GM19035 (cell line): ENCODE data around the gene DUOX1.

ENCODE experiments used
- ATAC-seq: cut with Tn5 transposase; IDR thresholded peaks from one replicate; pipeline ENCODE4 v1.9.1; 2021; ENCODE audit not compliant: unreplicated experiment

The DUOX1 gene

GRCh38 chr15:45139770-45140169 is 10.0 kb downstream of the DUOX1 start:
- ATAC-seq: no peak

GRCh38 chr15:45140557-45141250 is 10.9 kb downstream of the DUOX1 start:
- no peak for ATAC-seq

DNA sequence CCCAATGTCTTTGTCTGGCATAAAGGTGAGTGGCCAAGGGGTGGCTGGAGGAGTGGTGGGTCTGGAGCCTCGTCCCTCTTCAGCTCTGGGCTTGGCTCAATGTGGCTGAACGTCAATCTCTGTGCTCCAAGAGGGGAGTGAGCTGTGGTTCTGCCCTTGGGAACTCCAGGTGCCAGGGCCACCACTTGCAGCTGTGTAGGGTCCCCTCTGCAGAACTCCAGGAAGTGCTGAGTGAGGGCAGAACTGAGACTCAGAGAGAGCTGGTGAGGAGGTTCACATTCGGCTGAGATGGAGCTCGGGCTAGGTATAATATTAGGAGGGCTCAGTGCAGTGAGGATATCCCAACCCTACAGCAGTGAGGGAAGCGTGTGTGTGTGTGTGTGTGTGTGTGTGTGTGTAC is 11.6 kb downstream of the DUOX1 start:
- no peak for ATAC-seq

DNA sequence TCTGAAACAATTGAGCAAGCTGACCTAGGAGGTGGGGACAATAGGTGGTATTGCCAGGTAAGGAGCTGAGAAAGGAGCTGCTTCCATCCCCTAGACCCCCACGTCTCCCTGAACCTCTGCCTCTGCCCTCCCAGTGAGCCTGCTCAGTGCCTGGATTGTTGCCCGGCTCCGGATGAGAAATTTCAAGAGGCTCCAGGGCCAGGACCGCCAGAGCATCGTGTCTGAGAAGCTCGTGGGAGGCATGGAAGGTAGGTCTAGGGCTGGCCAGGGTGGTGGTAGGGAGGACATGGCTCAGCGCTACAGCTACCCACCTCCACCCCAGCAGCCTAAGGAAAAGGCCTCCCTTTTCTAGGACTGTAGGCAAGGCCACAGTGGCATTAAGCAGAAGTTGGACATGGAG is 13.3 kb downstream of the DUOX1 start:
- no peak for ATAC-seq

- no peak for ATAC-seq
Observed at GRCh38 chr15:45143946-45144345, 14.2 kb downstream of the DUOX1 start.

DNA sequence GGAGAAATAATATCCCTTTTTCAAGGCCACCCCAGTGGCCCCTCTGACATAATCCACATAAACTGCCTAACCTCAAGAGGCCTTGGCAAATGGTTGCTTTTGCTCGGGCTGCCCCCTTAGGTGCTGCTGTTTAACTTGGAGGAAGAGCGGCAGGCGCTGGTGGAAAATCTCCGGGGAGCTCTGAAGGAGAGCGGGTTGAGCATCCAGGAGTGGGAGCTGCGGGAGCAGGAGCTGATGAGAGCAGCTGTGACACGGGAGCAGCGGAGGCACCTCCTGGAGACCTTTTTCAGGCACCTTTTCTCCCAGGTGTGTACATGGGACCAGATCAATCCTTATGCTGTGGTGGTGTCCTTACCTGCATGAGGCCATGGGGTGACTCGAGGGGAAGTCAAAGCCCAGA is 15.0 kb downstream of the DUOX1 start:
- no peak for ATAC-seq

DNA sequence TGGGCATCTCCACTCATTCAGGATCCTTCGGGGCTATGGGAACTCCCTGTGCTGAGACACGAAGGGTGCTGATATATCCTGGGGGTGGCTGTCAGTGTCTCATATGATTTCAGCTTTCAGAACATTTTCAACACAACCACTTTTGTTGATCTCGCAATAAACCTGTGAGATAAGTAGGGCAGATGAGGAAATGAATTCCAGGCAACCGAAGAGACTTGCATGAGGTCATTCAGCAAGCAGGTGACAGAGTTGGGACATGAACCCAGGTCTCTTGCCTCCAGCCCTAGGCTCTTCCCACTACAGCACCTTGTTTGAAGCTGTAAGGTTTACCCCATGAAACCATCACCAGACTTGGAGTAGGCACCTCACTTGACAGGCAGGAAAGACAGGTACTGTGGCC is 16.6 kb downstream of the DUOX1 start:
- ATAC-seq: no peak

DNA sequence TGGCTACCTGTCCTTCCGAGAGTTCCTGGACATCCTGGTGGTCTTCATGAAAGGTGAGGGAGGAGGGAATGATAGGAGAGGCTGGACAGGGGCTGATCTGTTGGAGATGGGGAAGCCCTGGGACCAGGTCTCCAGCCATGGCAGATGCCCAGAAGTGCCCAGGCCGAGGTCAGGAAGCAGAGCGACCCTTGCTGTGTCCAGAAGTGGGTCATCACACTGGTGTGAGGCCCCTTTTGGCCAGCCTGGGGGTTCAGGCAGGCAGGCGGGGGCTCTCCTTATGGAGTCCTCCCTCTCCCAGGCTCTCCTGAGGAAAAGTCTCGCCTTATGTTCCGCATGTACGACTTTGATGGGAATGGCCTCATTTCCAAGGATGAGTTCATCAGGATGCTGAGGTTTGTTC is 17.8 kb downstream of the DUOX1 start:
- no peak for ATAC-seq

DNA sequence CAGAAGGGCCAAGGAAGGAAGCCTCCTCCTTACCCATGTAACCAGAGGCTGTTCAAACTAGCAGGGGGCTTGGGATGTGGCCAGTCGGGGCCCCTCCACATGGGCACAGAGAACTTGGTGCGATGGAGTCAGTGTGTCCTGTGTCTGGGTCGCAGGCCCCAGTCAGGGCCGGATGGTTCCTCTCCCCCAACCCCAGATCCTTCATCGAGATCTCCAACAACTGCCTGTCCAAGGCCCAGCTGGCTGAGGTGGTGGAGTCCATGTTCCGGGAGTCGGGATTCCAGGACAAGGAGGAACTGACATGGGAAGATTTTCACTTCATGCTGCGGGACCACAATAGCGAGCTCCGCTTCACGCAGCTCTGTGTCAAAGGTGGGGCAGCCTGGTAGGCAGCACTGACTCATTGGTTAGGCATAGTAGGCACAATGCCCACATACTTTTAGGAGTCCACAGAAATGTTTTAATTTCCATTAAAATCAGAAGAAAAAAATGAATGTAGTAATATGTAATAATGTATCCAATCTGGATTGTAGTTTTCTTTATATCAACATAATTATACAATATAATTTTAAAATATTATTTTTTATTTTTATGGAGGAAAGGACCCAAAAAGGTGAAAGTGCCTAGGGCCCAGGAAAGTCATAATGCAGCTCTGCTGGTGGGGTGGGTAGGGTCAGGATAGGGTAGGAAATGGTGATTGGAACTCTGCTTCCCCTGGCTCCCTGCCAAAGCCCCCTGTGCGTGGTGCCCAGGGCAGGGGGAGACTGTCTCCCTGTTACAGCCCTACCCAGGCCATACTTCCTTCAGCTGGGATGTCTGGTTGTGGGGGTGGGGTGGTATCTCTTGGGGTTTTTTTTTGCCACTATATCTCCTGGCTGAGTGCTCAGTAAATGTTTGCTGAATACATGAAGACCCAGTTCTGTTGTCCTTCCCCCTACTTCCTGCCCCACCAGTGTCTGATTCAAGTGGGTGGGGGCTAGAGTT is 18.6 kb downstream of the DUOX1 start:
- no peak for ATAC-seq

DNA sequence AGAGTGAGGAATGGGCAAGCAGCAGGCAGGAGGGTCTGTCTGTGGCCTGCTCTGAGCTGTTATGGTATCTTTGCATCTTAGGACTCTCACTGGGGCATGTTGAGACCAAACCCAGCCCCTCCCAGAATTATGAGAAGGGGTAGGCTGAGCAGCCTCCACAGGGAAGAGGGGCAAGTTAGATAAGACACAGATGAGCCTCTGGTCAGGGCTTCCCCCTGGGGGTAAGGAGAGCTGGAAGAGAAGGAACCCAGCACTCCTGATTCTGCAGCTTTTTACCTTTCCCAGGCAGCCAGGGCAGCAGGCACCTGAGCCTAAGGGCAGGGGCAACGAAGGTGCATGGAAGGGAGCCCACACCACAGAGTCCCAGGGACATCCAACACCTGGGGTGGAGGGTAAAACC is 19.3 kb downstream of the DUOX1 start:
- ATAC-seq: no peak

- no peak for ATAC-seq
Observed at GRCh38 chr15:45150481-45150880, 20.7 kb downstream of the DUOX1 start.

- no peak for ATAC-seq
Observed at GRCh38 chr15:45150997-45151396, 21.2 kb downstream of the DUOX1 start.

DNA sequence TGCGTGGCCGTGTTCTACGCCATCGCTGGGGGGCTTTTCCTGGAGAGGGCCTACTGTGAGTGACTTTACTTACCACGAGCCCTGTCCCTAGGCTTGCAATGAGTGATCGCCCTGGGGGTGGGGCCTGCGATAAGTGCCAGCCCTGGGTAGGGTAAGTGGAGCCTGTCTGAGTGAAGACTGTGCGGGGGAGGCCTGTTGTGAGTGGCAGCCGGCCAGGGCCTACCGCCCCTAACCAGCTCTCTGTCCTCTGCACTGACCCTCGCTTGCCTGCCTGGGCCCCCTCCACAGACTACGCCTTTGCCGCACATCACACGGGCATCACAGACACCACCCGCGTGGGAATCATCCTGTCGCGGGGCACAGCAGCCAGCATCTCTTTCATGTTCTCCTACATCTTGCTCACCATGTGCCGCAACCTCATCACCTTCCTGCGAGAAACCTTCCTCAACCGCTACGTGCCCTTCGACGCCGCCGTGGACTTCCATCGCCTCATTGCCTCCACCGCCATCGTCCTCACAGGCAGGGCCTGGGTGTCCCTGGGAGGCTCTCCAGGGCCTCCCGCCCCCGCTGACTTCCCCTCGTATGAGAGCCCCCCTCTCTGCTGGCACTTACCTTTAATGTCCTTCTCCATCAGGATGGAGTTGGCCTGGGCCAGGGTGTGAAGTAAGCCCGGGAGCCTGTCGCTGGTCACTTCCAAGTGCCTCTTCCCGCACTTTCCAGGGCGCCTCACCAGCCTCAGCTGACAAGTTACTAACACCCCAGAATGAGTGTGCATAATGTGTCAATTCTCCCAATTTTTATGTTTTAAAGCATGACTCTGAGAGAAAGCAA is 22.4 kb downstream of the DUOX1 start:
- no peak for ATAC-seq

- ATAC-seq: no peak
Observed at GRCh38 chr15:45155739-45156138, 25.9 kb downstream of the DUOX1 start.

DNA sequence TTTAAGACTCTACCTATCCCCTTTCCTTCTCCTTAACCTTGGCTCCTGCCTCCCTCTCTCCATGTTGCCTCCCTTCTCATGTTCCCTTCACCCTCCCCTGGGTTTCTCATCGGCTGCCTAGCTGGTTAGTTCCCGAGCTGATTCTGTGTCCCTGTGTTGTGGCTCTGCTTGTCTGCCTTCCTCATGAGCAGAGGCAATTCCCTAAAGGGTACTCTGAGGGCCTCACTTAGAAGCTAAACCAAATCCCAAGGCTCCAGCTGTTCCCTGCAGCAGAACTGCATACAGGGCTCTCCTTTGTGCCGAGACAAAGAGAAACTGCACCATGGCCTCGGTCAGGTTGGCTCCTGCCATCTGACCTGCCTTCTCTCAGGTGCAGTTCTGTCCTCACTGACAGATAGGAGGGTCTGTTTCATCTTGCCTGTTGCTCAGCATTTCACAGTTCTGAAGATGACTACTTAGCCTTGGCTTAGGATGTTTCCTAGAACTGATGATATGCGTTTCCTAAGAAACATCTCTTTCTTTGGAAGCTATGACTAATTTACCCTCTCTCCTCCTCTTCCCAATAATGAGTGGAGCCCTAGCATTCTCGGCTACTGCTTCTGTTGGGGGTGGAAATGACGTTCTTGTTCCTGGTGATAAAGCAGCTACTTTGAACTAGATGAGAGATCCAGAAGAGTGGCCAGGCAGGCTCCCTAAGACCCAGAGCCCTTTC is 27.1 kb downstream of the DUOX1 start:
- ATAC-seq: no peak

GRCh38 chr15:45157974-45158373 is 28.2 kb downstream of the DUOX1 start:
- no peak for ATAC-seq

- no peak for ATAC-seq
Observed at GRCh38 chr15:45161666-45162065, 31.9 kb downstream of the DUOX1 start.

DNA sequence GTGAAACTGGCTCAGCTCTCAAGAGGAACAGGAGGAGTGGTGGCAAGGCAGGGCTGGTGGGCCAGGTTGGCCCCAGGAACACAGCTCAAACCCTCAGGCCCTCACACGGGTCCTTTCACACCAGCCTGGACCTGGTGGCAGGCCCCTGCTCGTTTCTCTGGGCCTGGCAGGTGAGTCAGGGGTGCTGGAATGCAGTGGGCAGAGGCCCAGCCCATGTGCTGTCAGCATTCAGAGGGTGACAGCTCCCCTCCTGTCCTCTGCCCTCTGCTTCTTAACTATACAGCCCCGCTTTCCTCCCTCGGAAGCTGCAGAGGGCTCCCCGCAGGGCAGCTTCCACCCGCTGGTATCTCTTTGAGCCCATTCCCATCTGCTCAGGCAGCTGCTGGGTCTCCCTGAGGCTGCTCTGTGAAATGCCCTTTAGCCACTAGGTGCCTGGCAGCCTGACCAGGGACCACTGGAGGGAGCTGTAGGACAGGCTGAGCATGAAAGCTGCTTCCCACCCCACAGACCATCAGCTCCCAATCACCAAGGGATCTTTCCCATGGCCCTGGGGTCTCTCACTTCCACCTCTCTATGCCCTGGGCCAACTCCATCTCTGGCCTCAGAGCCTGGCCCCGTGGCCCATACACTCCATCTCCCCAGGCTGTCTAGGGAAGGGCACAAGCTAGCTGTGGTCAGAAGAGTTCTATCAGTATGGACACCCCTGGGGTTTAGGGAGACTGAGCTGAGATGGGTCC is 33.1 kb downstream of the DUOX1 start:
- ATAC-seq: no peak

GRCh38 chr15:45163508-45163856 is 33.7 kb downstream of the DUOX1 start:
- no peak for ATAC-seq

DNA sequence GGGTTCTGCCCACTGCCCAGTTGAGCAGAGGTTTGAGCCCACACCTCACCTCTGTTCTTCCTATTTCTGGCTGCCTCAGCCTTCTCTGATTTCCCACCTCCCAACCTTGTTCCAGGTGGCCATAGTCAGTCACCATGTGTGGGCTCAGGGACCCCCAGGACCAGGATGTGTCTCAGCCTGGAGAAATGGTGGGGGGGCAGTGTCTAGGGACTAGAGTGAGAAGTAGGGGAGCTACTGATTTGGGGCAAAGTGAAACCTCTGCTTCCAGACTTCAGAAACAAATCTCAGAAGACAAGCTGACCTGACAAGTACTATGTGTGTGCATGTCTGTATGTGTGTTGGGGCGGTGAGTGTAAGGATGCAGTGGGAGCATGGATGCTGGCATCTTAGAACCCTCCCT is 35.1 kb downstream of the DUOX1 start:
- ATAC-seq: no peak
